Neural progenitor cell (in vitro differentiated cells): ENCODE data around the gene RBBP8NL.

Source experiments
- EZH2 ChIP-seq: fragments of 200-600 bp; sonication (generic); IDR thresholded peaks from 2 replicates; pipeline ENCODE4 v1.6.1; 2017; ENCODE audit warnings: antibody characterized with exemption, mild to moderate bottlenecking, moderate library complexity
- EZH2phosphoT487 ChIP-seq: fragments of 200-600 bp; sonication (generic); IDR thresholded peaks from 2 replicates; pipeline ENCODE4 v1.6.1; 2017; ENCODE audit warnings: antibody characterized with exemption
- TF ChIP-seq, protein P1 (sequence below): fragments of 200-600 bp; sonication (generic); IDR thresholded peaks from 2 replicates; pipeline ENCODE4 v1.5.1; 2017; ENCODE audit warnings: antibody characterized with exemption, mild to moderate bottlenecking

GRCh38 chr20:62364911-62365736, 62.2 kb downstream of the RBBP8NL start:
- TF ChIP-seq, protein P1, sequence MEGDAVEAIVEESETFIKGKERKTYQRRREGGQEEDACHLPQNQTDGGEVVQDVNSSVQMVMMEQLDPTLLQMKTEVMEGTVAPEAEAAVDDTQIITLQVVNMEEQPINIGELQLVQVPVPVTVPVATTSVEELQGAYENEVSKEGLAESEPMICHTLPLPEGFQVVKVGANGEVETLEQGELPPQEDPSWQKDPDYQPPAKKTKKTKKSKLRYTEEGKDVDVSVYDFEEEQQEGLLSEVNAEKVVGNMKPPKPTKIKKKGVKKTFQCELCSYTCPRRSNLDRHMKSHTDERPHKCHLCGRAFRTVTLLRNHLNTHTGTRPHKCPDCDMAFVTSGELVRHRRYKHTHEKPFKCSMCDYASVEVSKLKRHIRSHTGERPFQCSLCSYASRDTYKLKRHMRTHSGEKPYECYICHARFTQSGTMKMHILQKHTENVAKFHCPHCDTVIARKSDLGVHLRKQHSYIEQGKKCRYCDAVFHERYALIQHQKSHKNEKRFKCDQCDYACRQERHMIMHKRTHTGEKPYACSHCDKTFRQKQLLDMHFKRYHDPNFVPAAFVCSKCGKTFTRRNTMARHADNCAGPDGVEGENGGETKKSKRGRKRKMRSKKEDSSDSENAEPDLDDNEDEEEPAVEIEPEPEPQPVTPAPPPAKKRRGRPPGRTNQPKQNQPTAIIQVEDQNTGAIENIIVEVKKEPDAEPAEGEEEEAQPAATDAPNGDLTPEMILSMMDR, result no peak
- TF ChIP-seq EZH2phosphoT487 (no peak), EZH2 (no peak)
